CD4-positive, alpha-beta T cell treated with Interleukin-6 for 4 hours (primary cell): ENCODE measurements around the gene CCT4.
A peak's percentile ranks its signal among the peaks of the same experiment; 100 is the strongest.
"Not testable (repeated sequence)": the region's sequence is repeated elsewhere in the genome, so short reads cannot be mapped to it uniquely, and the experiment has no call there.

Experiments used
- DNase-seq: peaks from one replicate; pipeline ENCODE4 v3.0.0-alpha.2; 2020; ENCODE audit warnings: mixed read lengths

CCT4 gene

DNA sequence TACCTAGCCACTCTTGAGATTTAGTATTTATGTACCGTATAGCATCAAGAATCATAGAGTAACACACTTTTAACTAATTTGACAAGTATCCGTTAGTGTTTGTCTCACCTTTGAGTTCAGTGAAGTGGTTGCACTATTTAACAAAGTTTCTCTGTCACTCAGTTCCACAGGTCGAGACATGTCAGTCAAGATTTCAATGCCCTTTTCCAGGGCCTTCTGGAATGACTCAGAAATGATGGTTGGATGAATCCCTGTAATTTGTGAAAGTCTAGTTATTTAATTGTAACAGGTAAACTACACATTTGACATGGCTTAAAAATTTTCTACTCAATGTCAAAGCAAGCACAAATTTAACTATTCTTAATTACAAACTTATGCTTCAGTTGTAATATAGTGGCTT is 9.7 kb downstream of the CCT4 start:
- no peak for DNase-seq

DNA sequence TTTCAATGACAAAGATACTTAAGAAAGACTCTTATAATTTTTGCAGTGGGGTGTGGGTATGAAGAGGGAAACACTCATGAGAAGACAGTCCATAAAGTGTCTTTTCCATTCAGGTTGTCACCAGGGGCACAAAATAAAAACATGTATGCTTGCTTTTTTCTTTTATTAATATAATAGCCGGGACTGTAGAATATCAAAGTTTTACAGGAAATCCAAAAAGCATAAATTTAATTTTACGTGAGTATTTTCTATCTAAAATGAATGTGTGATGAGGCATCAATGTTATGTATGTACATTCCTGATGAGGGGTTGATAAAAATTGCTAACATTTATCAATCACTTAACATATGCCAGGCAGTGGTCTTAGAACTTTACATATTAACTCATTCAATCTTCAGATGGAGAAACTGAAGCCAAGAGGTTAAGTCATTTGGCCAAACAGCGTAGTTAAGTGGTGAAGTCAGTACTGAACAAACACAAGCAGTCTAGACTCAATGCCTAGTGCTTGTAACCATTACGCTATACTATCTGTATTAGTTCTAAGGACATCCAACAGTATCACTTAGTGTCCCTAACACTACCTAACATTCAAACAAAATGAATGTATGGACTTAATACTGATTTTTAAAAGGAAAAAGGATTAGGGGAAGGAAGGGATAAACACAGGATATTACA is 10.7 kb downstream of the CCT4 start:
- DNase-seq = no peak

GRCh38 chr2:61876400-61876799 is 12.1 kb downstream of the CCT4 start:
- no peak for DNase-seq

GRCh38 chr2:61866482-61867089 is 21.9 kb downstream of the CCT4 start:
- not testable (repeated sequence) for DNase-seq

DNA sequence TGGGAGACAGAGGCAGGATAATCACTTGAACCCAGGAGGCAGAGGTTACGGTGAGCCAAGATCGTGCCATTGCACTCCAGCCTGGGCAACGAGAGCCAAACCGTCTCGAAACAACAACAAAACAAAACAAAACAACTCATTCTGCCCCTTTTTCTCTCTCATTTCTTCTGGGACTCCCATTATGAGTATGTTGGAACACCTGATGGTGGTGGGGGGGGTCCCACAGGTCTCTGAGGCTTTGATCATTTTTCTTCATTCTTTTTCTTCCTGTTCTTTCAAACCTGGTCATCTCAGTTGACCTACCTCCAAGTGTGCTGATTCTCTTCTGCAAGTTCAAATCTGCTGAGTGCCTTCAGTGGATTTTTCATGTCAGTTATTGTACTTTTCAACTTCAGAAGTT is 26.4 kb downstream of the CCT4 start:
- no peak for DNase-seq

GRCh38 chr2:61857224-61857623 is 31.2 kb downstream of the CCT4 start:
- no peak for DNase-seq

DNA sequence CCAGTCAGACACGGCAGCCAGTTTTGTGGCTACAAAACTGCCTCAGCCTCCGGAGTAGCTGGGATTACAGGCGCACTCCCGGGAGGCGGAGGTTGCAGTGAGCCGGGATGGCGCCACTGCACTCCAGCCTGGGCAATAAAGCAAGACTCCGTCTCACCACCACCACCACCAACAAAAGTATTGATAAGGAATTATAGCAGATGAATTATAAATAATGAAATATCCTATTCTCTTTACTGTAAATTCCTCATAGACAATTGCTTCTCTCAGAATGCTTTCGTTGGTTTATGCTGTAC is 33.2 kb downstream of the CCT4 start:
- no peak for DNase-seq

DNA sequence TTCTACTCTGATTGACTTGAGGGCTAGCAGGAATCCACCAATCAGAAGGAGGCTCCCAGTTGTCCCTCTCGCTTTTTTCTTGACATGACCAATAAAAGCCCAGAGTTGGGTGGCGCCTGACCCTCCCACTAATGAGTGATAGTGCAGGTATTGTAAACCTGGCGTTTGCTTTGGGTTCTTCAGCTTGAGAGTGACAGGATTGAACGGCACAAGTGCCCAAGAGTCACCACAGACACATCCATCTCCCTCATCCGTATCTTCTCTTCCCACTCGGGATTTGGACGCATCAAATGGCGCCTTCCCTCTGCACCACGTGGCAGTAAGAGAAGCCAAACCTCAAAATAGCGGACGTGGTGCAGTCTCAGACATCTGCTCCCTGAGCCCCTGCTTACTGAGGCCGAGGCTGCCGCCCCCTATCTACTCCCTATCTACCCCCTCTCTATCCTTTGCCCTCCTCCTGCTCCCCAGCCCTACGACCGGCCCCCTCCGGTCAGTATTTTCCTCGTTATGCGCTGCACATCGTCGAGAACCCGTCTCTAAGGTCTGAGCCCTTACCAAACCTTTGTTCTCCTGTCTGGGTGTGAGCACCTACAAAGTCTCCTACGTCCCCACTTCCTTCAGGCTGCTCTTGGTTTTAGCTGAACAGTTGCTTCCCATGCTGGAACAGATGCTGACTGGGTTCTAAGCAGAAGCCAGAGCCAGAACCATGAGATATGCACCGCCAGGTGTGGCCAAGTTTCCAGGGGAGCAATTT is 33.7 kb downstream of the CCT4 start:
- peak; percentile 91 for DNase-seq

DNA sequence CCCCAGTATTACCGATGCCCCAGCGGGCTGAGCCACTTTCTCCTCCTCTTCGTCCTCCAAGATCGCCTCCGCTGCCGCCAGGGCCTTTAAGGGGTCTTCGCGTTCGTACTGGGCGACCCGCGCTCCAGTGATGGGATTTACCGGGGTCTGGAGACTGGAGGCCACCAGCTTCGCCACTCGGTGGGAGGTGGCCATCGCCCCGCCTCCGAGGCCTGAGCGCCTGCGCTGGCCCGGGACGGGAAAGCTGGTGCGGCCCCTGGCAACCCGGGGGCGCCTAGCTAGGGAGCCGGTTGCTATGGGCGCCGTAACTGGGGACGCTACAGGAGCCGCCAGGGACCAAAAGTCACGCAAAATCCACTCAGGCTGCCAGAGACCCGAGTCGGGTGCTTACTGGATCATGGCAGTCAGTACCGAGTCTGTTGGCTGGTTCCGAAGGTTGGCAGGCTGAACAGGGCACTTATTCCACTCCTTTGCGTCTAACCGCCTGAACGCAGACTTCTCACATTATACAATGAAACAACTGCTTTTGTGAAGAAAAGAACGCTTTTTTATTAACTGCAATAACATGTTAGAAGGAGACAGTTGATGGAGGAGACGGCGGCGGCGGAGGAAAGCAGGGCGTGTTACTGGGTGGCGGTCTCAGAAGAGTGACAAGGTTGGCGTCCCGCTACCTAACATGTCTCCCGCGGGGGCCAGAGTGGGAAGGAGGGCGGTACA is 34.5 kb downstream of the CCT4 start, which contains the start of gene FAM161A:
FAM161A (minus strand) TSS at position 214 of the 717 bp plus-strand sequence; CDS start at position 195, 19 bp downstream.
- DNase-seq = peak; percentile 80

- no peak for DNase-seq
These were observed 35.2 kb downstream of the CCT4 start for GRCh38 chr2:61853086-61853846.

GRCh38 chr2:61851270-61851669 is 37.2 kb downstream of the CCT4 start:
- DNase-seq = not testable (repeated sequence)

GRCh38 chr2:61845320-61845719 is 43.1 kb downstream of the CCT4 start:
- no peak for DNase-seq

DNA sequence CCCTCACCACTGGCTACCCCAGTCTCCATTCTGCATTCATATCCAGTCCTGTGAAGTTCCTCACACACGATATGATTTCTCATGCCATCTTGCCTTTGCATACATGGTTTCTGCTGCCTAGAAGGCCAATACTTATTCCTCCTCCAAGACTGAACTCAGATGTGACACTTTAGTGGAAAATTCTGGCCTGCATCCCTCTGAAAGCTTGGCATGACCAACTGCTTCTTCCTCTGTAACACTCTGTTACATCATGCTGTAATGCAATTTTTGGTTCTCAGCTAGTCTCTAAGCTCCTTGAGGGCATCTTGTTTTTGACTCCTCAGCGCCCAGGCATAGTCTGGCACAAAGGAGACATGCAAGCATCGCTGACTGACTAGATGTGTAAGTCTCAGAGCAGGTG is 47.2 kb downstream of the CCT4 start:
- DNase-seq = no peak

DNA sequence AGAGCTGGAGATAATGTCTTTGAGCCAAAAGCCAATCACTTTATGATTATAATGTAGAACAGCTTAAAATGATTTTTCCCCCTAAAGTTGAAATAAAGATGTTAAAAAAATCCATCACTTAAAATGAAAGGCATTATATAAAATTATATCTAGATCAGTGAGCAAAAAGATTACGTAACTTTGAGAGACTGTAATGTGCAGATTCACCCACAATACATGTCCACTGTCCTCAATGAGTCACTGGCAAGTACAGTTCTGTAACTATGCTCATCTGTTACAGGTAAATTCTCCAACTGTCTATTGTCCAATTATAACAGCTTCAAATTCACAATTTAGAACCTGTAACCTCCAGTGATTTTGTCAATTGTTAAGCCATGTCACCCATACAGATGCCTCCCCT is 53.6 kb downstream of the CCT4 start:
- DNase-seq = no peak

GRCh38 chr2:61833971-61834370 is 54.5 kb downstream of the CCT4 start:
- DNase-seq = no peak

GRCh38 chr2:61832183-61832841 is 56.1 kb downstream of the CCT4 start:
- no peak for DNase-seq

DNA sequence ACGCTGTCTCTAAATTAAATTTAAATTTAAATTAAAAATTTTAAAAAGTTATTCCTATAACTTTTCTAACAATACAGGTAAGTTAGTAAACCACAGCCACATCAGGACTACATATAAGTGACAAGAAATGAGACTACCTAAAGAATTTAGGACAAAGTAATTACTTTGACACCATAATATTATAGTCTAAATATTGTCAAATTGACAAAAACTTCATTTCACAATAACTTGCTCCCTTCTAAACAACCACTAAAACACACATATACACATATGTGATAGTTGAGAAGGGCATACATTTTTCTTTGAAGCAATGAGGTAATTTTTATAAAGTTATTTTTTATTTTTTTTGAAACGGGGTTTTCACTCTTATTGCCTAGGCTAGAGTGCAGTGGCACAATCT is 66.2 kb downstream of the CCT4 start:
- no peak for DNase-seq
